ENCODE results near the gene PCSK7. TPM values are rescaled to one million over a fixed set of nuclear protein-coding genes. Genes with fewer than 3 reads are reported as not detected.

PCSK7 gene
- polyA plus RNA-seq, 3 donors, result 18.5 to 20.1 (median 19.2) TPM

DNA sequence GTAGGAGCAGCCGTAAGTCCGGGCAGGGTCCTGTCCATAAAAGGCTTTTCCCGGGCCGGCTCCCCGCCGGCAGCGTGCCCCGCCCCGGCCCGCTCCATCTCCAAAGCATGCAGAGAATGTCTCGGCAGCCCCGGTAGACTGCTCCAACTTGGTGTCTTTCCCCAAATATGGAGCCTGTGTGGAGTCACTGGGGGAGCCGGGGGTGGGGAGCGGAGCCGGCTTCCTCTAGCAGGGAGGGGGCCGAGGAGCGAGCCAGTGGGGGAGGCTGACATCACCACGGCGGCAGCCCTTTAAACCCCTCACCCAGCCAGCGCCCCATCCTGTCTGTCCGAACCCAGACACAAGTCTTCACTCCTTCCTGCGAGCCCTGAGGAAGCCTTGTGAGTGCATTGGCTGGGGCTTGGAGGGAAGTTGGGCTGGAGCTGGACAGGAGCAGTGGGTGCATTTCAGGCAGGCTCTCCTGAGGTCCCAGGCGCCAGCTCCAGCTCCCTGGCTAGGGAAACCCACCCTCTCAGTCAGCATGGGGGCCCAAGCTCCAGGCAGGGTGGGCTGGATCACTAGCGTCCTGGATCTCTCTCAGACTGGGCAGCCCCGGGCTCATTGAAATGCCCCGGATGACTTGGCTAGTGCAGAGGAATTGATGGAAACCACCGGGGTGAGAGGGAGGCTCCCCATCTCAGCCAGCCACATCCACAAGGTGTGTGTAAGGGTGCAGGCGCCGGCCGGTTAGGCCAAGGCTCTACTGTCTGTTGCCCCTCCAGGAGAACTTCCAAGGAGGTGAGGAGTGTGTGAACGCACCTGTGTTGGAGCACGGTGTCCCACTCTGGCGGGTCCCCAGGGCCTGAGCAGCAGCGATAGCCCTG lies 32.6 kb downstream of the PCSK7 start, which contains the start of gene TAGLN:
TSS of gene TAGLN (plus strand) at position 318 of the 863 bp plus-strand sequence. CDS start 3,644 bp downstream, outside the sequence.
- no peak for DNase-seq (ENCODE audit: low read depth in 3 of 3, low spot score in 2 of 3)

DNA sequence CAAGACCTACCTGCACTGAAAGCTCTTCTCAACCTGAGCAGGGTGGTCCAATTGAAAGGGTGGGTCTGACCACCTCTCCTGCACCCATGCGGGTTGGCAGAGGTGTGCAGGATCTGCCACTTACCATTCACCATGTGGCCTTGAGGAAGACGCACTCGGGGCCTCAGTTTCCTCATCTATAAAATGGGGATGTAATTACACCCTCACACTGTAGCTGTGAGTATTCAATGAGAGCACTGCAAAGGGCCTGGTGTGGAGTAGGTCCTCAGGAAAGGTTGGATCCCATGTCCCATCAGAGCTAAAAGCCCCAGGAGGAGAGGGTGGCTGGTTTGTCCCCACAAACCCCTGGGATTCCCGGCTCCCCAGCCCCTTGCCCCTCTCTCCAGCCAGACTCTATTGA lies 33.3 kb downstream of the PCSK7 start:
- DNase-seq (ENCODE audit: low read depth in 3 of 3, low spot score in 2 of 3), result no peak

DNA sequence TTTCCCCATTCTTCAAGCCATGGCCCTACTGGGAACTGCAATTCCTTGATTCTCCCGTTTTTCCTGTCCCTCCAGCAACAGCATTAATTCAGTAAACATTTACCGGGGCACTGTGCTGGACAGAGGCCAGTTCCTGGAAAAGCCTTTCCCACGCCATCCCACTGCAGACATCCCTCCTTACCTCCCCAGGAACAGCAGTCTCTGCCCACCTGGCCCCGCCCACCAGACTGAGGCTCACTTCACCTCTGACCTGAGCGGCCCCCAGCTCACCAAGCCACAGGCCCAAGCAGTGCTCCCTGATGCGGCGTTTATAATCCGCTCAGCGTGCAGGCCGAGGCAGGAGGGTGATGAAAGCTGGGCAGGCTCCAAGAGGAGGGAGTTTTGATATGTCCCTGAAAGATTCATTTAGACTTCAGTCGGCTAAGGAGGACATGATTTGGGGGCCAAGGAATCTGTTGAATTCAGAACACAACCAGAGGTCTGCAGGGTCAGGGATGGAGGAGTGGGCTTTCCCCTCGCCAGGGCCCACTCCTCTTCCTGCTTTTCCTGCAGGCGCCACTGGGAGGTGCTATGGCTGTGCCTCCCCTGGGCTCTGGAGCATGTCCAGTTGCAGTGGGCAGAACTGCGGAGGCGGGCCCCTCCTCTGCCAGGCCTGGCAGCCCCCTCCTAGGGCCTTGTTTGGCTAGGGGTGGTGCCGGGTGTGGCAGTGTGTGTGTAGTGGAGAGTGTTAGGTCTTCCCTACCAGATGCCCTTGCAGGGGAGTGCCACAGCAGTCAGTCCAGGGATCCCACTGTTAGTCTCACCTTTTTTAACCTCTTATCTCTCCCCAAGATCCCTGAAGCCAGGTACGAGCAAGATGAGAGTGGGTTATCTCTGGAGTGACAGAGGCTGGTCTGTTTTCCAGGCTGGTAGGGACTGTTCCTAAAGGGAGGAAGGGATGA lies 34.1 kb downstream of the PCSK7 start:
- no peak for DNase-seq (ENCODE audit: low read depth in 3 of 3, low spot score in 2 of 3)

DNA sequence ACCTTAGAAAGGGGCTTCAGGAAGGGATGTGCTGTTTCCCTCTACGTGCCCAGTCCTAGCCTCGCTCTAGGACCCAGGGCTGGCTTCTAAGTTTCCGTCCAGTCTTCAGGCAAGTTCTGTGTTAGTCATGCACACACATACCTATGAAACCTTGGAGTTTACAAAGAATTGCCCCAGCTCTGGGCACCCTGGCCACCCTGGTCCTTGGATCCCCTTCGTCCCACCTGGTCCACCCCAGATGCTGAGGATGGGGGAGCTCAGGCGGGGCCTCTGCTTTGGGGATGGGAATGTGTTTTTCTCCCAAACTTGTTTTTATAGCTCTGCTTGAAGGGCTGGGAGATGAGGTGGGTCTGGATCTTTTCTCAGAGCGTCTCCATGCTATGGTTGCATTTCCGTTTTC lies 34.9 kb downstream of the PCSK7 start:
- DNase-seq (ENCODE audit: low read depth in 3 of 3, low spot score in 2 of 3), result no peak

DNA sequence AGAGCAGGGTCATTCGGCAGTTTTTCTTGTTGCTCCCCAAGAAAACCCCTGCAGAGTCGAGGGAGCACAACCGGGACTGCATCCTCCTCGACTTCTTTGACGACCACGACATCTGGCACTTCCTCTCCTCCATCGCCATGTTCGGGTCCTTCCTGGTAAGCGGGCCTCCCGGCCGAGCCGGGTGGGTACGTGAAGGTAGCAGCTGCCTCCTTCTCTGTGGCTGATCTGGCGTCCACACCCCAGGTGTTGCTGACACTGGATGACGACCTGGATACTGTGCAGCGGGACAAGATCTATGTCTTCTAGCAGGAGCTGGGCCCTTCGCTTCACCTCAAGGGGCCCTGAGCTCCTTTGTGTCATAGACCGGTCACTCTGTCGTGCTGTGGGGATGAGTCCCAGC lies 36.1 kb downstream of the PCSK7 start:
- DNase-seq (ENCODE audit: low read depth in 3 of 3, low spot score in 2 of 3), result no peak

DNA sequence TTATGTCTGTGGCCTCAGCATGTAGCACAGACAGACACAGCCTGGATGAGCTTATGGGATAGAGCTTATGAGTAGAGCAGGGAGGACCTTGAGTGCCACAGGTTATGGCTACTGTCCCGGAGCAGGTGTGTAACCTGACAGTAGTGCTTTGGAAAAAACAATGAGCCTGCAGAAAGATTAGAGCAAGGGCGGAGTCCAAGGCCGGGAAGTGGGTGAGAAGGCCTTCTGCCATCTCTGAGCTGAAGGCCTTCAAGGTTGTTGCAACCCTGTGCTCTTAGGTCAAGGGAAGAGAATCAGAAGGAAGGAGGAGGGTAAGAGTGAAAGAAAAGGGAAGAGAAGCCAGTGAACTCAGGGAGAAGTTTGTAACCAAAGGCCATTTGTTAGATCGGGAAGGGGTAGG lies 36.6 kb downstream of the PCSK7 start:
- no peak for DNase-seq (ENCODE audit: low read depth in 3 of 3, low spot score in 2 of 3)

DNA sequence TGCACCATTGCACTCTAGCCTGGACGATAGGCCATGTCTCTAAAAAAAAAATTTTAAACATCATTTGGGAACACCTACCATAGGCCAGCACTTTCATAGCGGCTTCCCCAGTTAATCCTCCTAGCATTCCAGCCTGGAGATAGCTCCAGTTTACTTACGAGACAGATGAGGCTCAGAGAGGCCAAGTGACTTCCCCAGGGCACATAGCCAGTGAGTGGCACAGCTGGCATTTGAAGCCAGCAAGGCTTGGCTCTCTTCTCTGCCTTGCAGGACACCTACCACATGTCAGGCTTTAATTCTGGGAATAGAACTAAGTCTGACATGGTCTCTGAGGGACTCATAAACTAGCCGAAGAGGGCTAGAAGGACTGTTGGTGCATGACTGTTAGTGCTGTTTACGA lies 37.6 kb downstream of the PCSK7 start:
- DNase-seq (ENCODE audit: low read depth in 3 of 3, low spot score in 2 of 3), result no peak

DNA sequence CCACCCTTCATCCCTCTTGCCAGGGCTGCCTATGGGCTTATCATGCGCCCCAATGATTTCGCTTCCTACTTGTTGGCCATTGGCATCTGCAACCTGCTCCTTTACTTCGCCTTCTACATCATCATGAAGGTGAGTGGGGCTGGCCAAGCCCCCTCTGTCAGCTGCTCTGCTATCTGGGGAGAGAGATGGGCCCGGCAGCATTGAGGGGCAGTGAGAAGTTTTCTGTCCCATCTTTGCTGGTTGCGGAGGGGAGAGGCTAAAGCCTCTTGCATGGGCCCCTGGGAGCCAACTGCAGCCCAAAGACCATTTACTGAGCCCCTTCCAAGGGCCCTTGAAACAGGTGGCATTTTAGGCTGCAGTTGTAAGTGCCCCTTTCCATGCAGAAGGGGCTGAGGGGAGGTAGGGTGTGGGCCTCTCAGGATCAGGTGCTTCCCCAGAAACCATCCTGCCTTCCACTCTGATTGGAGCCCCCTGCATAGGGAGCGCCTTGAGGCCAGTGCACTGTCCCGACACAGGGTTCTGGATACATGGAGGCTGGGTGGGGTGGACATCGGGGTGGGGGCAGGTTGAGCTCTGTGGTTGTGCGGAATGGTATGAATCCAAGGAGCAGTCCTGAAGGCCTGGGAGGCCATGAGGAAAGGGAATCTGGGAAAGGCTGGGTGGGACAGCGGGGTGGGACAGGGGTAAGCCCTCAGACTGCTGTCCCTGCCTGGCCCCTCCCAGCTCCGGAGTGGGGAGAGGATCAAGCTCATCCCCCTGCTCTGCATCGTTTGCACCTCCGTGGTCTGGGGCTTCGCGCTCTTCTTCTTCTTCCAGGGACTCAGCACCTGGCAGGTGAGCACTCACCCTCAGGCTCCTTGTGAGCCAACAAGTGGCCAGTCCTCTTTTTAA lies 38.5 kb downstream of the PCSK7 start:
- DNase-seq (ENCODE audit: low read depth in 3 of 3, low spot score in 2 of 3), result no peak

DNA sequence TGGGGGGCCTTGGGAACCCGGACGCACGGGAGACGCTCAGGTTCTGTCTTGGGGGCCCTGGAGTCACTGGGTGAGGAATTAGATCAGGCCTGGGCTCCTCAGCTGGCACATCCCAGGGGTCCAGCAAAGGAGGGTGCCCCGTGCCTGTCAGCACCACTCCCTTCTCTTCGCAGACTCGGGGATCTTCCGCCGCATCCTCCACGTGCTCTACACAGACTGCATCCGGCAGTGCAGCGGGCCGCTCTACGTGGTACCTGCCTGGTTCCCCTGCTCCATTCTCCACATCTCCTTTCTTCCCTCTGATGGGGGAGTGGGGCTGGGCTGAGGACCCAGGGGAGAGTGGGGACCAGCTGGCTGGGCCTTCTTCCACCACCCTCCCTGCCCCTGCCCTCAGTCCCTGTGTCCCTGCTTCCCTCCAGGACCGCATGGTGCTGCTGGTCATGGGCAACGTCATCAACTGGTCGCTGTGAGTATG lies 39.4 kb downstream of the PCSK7 start:
- DNase-seq (ENCODE audit: low read depth in 3 of 3, low spot score in 2 of 3), result no peak

DNA sequence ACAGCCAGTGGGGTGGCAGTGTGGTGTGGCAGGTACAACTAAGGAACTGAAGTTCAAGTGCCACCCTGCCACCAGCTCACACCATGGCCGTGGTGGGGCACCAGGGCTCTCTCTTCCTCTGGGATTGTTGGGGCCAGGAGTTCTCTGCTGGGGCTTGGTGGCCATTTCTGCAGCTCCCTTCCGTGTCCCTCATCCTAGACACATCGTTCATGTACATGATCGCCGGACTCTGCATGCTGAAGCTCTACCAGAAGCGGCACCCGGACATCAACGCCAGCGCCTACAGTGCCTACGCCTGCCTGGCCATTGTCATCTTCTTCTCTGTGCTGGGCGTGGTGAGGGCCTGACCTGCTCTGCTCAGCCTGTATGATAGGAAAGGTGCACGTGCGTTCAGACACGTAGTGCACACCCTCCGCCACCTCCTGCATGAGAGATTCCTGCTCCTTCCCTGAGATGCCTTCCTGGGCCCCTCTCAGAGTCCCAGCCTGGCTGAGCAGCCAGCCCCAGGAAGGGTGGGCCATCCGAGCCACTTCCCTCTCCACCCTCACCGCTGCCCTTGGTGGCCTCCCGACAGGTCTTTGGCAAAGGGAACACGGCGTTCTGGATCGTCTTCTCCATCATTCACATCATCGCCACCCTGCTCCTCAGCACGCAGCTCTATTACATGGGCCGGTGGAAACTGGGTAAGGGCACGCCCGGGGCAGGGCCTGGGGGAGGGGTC lies 40.0 kb downstream of the PCSK7 start:
- no peak for DNase-seq (ENCODE audit: low read depth in 3 of 3, low spot score in 2 of 3)

DNA sequence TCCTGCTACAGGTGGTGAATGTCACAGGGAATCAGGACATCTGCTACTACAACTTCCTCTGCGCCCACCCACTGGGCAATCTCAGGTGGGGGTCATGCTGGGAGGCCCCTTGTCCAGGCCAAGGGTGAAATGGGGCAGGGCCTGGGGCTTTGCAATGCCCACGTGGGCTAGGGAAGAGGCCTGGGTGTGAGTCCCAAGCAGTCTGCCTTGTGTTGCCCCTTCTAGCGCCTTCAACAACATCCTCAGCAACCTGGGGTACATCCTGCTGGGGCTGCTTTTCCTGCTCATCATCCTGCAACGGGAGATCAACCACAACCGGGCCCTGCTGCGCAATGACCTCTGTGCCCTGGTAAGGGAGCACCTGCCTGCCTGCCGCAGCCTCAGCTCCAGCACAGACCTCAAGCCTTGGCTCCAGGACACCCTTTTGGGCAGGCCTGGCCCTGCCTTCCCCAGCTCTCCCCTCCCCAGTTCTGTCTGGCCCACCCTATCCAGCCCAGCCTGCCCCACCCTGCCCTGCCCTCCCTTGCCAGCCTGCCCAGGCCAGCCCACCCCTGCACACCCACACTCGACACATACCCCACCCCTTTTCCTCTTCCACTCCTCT lies 41.8 kb downstream of the PCSK7 start:
- DNase-seq (ENCODE audit: low read depth in 3 of 3, low spot score in 2 of 3), result no peak

DNA sequence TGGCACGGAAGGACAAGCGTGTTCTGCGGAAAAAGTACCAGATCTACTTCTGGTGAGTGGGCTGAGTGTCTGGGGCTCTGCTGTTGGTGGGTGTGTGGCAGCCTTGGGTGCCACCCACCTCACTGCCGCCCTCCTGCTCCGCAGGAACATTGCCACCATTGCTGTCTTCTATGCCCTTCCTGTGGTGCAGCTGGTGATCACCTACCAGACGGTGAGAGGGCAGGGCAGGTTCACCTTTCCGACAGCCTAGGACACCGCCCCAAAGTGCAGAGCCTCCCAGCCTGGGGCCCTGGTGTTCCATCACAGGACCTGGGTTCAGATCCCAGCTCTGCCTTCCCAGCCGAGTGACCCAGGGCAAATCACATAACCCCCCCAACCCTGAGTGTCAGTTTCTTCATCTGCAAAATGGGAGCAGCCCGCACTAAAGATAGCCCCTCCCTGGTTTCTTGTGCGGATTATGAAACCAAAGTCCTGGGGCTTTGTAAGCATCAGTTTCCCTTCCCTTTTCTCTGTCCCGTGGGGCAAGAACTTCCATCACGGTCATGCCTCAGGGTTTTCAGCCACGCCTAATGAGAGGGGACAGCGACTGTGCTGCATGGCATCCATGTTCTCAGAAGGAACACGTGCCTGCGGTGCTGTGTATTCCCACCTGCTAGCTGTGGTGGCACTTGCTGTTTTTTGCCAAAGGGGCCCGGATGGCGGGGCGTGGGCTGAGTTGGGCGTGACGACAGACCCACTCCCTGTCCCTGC lies 42.5 kb downstream of the PCSK7 start:
- DNase-seq (ENCODE audit: low read depth in 3 of 3, low spot score in 2 of 3), result no peak

DNA sequence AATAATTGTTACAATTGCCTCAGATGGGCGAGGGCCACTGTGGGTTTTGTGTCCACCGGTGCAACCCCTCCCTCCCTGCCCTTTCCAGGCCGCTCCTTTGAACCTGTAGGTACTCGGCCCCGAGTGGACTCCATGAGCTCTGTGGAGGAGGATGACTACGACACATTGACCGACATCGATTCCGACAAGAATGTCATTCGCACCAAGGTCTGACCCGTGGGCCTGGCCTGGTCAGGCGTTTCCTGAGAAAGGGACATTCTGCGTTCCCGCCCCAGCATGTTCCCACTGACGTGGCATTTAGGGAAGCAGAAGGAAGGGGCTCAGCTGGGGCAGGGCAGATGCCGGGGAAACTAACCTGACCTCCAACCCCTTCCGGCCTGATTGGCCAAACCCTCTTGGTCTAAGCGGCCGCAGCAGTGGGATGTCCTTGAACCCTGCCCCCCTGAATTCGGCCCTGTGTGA lies 43.2 kb downstream of the PCSK7 start:
- no peak for DNase-seq (ENCODE audit: low read depth in 3 of 3, low spot score in 2 of 3)

DNA sequence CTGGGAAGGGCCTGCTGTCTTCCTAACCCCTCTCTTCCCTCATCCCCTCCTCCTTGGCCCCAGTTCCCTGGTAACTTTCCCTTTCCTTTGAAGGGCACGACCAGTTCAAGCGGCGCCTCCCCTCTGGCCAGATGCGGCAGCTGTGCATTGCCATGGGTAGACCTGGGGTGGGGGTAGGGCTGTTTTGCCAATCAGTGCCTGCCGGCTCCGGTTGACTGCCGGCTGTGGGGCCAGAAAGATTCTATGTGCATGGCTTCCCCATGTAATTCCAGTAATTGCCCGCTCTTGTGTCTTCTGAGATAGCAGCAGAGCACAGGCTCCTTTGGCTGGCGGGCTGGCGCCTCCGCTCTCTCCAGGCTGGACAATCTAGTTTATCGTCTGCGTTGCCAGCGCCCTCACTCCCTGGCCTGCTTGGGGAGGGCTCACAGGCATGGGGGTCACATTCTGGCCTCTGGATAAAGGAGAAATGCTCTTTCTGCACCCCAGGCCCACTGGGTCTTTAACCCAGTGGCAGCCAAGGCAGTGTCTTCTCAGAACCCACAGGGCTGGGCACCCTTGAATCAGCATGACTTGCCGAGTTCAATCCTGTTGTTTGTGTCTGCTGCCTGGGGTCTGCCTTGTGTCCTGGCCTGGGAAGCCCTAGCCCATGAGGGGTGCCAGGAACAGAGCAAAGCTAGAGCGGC lies 43.9 kb downstream of the PCSK7 start:
- DNase-seq (ENCODE audit: low read depth in 3 of 3, low spot score in 2 of 3), result no peak

DNA sequence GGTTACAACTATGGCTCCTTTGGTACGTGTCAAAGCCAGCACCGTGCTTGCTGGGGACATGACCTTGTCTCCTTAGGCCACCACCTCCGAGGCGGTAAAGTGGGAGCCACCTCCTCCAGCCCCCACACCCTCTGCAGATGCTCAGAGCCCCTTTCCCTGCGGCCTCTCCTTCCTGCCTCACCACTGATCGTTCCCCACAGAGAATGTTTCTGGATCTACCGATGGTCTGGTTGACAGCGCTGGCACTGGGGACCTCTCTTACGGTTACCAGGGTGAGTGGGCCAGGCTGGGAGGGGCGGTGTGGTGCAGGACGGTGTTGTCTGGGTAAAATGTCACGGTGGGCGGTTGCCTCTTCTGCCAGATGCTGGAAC lies 44.5 kb downstream of the PCSK7 start:
- no peak for DNase-seq (ENCODE audit: low read depth in 3 of 3, low spot score in 2 of 3)

DNA sequence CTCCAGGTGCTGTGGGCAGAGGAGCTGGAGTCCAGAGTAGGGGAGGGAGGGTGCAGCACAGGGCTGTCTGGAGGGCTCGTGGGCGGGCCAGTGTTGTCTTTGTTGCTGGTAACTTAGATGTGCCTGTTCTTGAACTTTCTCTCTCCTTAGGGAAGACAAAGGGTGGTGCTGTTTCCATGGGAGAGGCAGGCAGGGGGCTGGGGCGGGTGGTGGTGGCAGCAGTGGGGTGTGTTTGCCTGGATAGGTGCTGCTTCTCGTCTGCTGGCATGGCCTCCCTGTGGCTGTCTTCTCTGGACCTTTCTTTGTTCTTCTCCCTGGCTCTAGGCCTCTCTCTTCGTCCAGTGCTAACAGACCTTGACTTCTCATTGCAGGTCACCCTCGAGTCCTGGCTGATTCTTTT lies 44.9 kb downstream of the PCSK7 start:
- DNase-seq (ENCODE audit: low read depth in 3 of 3, low spot score in 2 of 3), result no peak

DNA sequence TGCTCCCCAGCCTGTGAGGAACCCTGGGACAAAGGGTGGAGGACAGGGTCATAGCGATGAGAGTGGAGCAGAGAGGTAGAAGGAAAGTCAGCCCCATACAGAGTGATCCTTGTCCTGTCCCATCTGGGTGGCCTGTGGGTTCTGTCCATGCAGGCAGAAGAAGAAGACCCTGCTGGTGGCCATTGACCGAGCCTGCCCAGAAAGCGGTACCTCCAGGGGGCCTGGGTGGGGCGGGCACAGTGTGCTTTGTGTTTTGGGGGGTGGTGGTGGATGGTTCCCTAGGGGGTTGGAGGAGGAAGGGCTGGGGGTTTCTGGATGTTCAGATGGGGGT lies 45.5 kb downstream of the PCSK7 start:
- DNase-seq (ENCODE audit: low read depth in 3 of 3, low spot score in 2 of 3), result no peak

DNA sequence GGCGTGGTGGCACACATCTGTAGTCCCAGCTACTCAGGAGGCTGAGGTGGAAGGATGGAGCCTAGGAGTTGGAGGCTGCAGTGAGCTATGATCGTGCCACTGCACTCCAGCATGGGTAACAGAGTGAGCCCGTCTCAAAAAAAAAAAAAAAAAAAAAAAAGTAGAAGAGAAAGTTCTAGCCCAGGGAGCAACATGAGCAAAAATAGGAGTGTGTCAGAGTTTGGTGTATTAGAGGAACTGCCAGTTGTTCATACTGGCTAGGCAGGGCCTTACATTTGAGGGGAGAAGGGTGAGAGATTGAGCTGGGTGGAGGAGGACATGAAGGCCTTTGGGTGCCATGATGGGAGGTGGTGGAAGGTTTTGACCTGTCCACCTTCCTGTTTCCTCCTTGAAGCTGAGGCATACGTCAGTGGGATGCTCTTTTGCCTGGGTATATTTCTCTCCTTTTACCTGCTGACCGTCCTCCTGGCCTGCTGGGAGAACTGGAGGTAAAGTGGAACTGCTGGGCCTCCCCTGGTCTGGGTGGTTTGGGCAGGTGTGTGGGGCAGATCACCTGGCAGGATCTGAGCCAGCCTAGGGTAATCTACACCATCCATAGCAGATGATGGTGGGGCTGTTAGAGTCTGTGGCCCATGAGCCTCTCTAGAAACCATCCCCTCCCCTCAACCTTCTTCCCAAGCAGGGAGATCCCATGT lies 46.0 kb downstream of the PCSK7 start:
- no peak for DNase-seq (ENCODE audit: low read depth in 3 of 3, low spot score in 2 of 3)

All from right renal cortex interstitium (tissue), 3 donors.